Measurements from ENCODE around the gene LRCH1. TPM values are rescaled to one million over a fixed set of nuclear protein-coding genes. Genes with fewer than 3 reads are reported as not detected.

The LRCH1 gene
- total RNA-seq, 1 donor = 6.9 TPM

DNA sequence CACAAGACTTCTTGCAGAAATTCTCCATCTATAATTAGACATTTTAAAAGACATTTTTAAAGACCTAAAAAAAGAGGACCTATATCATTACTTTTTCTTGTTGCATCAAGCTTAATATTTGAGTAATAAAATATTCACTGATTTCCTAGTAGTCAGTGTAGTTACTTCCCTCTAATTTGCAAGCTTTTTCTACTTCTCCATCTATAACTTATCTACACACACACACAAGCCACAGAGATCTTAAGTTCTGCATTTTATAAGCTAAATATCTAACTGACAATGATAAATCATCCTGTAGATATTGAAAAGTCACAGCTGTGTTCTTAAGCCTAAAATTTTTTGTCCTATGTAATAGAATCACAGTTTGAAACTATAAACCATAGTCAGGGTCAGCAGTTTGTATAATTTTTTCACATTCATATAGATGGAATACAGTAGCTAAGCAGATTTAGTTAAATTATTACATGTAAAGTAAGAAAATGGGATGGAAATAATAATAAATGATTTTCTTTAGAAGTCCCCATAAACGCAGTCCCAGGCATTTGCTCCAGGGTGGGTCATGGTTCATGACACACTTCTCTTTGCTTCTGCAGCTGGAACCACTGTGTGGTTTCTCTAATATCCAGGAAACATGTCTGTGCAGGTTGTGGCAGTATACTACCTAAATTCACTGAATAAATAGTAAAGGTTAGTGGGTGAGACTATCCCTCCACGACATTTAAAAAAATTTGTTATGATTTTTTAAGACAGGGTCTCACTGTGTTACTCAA is 183.8 kb downstream of the LRCH1 start:
- peak; percentile 21 for DNase-seq (ENCODE audit: insufficient read length, low spot score, missing footprints)
- Histone ChIP-seq H3K27me3 (ENCODE audit: insufficient read depth, low read length) (no peaks in the 10 kb centered on the region), H3K4me3 (ENCODE audit: insufficient read depth, low read length) (no peak overlapping the region), H3K9me3 (ENCODE audit: low read depth, low read length) (no peaks in the 10 kb centered on the region), H3K4me1 (ENCODE audit: insufficient read depth, low read length) (no peaks in the 10 kb centered on the region), H3K4me2 (ENCODE audit: insufficient read depth, low read length) (no peak overlapping the region), H3K79me2 (ENCODE audit: insufficient read depth, low read length) (no peaks in the 10 kb centered on the region), H2AFZ (ENCODE audit: low read length) (no peak overlapping the region), H4K20me1 (ENCODE audit: insufficient read depth, low read length) (no peaks in the 10 kb centered on the region), H3K27ac (ENCODE audit: low read depth, low read length) (no peak overlapping the region), H3K36me3 (ENCODE audit: insufficient read depth, low read length) (peaks cover 9% of the 10 kb centered on the region)
- TF ChIP-seq, protein P1, sequence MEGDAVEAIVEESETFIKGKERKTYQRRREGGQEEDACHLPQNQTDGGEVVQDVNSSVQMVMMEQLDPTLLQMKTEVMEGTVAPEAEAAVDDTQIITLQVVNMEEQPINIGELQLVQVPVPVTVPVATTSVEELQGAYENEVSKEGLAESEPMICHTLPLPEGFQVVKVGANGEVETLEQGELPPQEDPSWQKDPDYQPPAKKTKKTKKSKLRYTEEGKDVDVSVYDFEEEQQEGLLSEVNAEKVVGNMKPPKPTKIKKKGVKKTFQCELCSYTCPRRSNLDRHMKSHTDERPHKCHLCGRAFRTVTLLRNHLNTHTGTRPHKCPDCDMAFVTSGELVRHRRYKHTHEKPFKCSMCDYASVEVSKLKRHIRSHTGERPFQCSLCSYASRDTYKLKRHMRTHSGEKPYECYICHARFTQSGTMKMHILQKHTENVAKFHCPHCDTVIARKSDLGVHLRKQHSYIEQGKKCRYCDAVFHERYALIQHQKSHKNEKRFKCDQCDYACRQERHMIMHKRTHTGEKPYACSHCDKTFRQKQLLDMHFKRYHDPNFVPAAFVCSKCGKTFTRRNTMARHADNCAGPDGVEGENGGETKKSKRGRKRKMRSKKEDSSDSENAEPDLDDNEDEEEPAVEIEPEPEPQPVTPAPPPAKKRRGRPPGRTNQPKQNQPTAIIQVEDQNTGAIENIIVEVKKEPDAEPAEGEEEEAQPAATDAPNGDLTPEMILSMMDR (IDR thresholded peaks at IDR 0.05; ENCODE audit: extremely low read depth, low read depth, low read length) = no peak

DNA sequence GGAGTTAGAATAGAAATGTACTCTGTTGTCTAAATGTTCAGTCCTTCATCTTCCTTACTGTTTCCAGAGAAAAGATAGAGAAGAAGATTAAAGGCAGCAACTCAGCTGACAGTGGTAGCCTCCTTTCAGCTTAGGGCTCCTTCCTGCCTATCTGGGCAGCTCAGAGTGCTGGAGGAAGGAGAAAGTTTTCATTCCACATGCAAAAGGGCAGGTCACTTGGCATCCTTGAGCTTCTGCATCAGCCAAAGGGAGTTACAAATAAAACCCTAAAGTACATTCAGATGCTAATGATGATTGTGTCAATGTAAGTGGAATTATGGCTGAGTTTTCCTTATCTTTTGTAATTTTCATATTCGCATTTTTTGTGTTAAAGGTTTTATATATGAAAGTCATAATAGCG is 185.1 kb downstream of the LRCH1 start:
- H4K20me1 ChIP-seq (ENCODE audit: insufficient read depth, low read length) = no peaks in the 10 kb centered on the region
- H3K27ac ChIP-seq (ENCODE audit: low read depth, low read length) = no peak overlapping the region
- TF ChIP-seq, protein P1 (IDR thresholded peaks at IDR 0.05; ENCODE audit: extremely low read depth, low read depth, low read length) = no peak
- H3K9me3 ChIP-seq (ENCODE audit: low read depth, low read length) = no peaks in the 10 kb centered on the region
- no peak overlapping the region for H3K4me3 ChIP-seq (ENCODE audit: insufficient read depth, low read length)
- H3K4me1 ChIP-seq (ENCODE audit: insufficient read depth, low read length) = peaks cover 6% of the 10 kb centered on the region
- no peaks in the 10 kb centered on the region for H3K79me2 ChIP-seq (ENCODE audit: insufficient read depth, low read length)
- DNase-seq (ENCODE audit: insufficient read length, low spot score, missing footprints) = peak; percentile 41
- no peak overlapping the region for H3K4me2 ChIP-seq (ENCODE audit: insufficient read depth, low read length)
- H3K36me3 ChIP-seq (ENCODE audit: insufficient read depth, low read length) = peaks cover 6% of the 10 kb centered on the region
- H2AFZ ChIP-seq (ENCODE audit: low read length) = no peak overlapping the region
- H3K27me3 ChIP-seq (ENCODE audit: insufficient read depth, low read length) = no peaks in the 10 kb centered on the region

DNA sequence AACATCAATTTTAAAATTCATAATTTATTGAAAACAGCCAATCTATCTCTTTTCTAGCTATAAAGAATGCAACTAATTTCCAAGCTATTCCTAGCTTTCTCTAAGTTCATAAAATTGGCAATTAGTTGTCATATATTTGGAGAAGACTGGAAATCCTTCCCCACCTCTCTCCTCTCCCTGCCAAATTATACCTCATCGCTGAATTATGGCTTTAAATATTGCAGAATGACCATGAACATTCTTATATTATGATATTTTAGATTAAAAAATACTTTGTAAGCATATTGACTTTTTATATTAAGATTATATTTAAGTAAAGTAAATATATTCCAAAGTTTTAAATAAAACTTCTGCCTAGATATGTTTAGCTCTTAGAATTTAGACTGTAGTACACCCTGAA is 185.8 kb downstream of the LRCH1 start:
- DNase-seq (ENCODE audit: insufficient read length, low spot score, missing footprints) = no peak
- no peak overlapping the region for H3K27ac ChIP-seq (ENCODE audit: low read depth, low read length)
- no peak overlapping the region for H2AFZ ChIP-seq (ENCODE audit: low read length)
- H3K36me3 ChIP-seq (ENCODE audit: insufficient read depth, low read length) = peaks cover 6% of the 10 kb centered on the region
- H3K9me3 ChIP-seq (ENCODE audit: low read depth, low read length) = no peaks in the 10 kb centered on the region
- H4K20me1 ChIP-seq (ENCODE audit: insufficient read depth, low read length) = no peaks in the 10 kb centered on the region
- TF ChIP-seq, protein P1 (IDR thresholded peaks at IDR 0.05; ENCODE audit: extremely low read depth, low read depth, low read length) = no peak
- H3K4me3 ChIP-seq (ENCODE audit: insufficient read depth, low read length) = no peak overlapping the region
- no peaks in the 10 kb centered on the region for H3K79me2 ChIP-seq (ENCODE audit: insufficient read depth, low read length)
- no peaks in the 10 kb centered on the region for H3K27me3 ChIP-seq (ENCODE audit: insufficient read depth, low read length)
- peaks cover 11% of the 10 kb centered on the region for H3K4me1 ChIP-seq (ENCODE audit: insufficient read depth, low read length)
- H3K4me2 ChIP-seq (ENCODE audit: insufficient read depth, low read length) = no peak overlapping the region

DNA sequence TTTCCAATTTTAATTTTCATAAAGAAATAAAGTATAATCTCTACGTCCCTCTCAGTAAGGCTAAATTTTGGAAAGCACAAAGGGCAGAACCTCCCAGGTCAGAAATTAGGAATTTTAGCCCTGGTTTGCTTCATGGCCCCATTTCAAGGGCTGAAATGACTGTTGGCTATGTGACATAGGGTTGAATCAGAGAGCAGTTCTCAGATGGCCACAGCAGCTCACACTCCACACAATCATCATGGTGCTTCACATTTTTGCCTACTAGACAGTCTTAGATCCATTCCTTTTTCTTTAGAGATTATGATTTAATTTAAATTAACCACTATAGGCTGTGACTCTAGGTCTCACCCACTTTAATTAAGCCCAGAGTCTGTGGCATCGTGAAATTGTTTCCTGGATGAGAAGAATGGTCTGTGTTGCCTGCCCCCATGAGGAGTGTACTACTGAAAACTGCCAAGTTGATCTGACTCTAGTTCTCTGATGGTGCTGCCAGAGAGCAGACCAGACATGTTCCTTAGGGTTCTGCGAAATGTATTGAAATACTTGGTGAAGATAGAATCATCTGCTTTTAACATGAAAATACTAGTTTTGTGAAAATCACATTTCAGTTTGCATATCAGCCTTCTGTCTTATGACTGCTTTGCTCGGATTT is 186.6 kb downstream of the LRCH1 start:
- TF ChIP-seq, protein P1 (IDR thresholded peaks at IDR 0.05; ENCODE audit: extremely low read depth, low read depth, low read length) = no peak

More for the DNA sequence above, 186.6 kb downstream of the LRCH1 start:
- Histone ChIP-seq H3K4me1 (ENCODE audit: insufficient read depth, low read length) (peaks cover 11% of the 10 kb centered on the region), H3K36me3 (ENCODE audit: insufficient read depth, low read length) (peaks cover 6% of the 10 kb centered on the region), H3K79me2 (ENCODE audit: insufficient read depth, low read length) (no peaks in the 10 kb centered on the region), H3K9me3 (ENCODE audit: low read depth, low read length) (no peaks in the 10 kb centered on the region), H3K27ac (ENCODE audit: low read depth, low read length) (no peak overlapping the region), H4K20me1 (ENCODE audit: insufficient read depth, low read length) (no peaks in the 10 kb centered on the region), H3K27me3 (ENCODE audit: insufficient read depth, low read length) (no peaks in the 10 kb centered on the region), H2AFZ (ENCODE audit: low read length) (no peak overlapping the region), H3K4me2 (ENCODE audit: insufficient read depth, low read length) (no peak overlapping the region), H3K4me3 (ENCODE audit: insufficient read depth, low read length) (no peak overlapping the region)
- DNase-seq (ENCODE audit: insufficient read length, low spot score, missing footprints) = peak; percentile 29
